B cell (primary cell): ENCODE results near the gene DROSHA.

Experiments used
- CTCF ChIP-seq: fragments of 200-600 bp; IDR thresholded peaks from one replicate; pipeline ENCODE4 v1.8.0; 2022; ENCODE audit warnings: antibody characterized with exemption, mild to moderate bottlenecking
- EZH2 ChIP-seq: IDR thresholded peaks from 2 replicates; pipeline ENCODE4 v1.6.1; 2012; ENCODE audit warnings: borderline replicate concordance, low read depth, mild to moderate bottlenecking, moderate library complexity, low read length; ENCODE audit not compliant: insufficient read depth, poor library complexity, severe bottlenecking

- TF ChIP-seq CTCF (no peak), EZH2 (no peak)
These were observed 35.6 kb downstream of the DROSHA start for GRCh38 chr5:31496301-31496700.
